NCI-H2081 (cell line): ENCODE measurements around the gene ANGPTL8.

Source experiments
- DNase-seq, 2 experiments: peaks; one replicate each; lab custom pipeline; 2025; lab: John Stamatoyannopoulos, UW

ANGPTL8 gene

DNA sequence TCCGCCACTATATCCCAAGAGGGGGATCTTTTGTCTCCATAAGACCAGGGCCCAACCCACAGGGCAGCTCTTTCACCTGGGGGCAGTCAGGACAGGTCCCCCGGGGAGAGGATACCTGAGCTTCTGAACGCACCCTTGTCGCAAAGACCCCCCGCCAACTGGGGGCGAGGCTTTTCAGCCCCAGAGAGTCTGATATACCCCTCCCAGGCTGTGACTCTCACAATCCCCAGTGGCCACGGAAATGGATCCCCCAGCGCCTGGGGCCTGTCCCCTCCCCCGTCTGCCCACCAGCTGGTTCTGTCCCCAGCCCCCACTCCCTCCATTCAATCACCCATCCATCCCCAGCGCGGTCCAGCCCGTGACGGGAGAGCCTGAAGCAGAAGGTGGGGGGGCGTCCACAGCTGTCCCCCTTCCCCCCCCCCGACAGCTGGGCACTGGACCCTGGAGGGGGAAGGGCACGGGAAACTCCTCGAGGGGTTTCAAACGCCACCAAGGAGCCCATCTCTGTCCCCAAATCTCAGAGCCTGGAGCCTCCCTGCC lies 22.1 kb downstream of the ANGPTL8 start:
- no peak for DNase-seq

DNA sequence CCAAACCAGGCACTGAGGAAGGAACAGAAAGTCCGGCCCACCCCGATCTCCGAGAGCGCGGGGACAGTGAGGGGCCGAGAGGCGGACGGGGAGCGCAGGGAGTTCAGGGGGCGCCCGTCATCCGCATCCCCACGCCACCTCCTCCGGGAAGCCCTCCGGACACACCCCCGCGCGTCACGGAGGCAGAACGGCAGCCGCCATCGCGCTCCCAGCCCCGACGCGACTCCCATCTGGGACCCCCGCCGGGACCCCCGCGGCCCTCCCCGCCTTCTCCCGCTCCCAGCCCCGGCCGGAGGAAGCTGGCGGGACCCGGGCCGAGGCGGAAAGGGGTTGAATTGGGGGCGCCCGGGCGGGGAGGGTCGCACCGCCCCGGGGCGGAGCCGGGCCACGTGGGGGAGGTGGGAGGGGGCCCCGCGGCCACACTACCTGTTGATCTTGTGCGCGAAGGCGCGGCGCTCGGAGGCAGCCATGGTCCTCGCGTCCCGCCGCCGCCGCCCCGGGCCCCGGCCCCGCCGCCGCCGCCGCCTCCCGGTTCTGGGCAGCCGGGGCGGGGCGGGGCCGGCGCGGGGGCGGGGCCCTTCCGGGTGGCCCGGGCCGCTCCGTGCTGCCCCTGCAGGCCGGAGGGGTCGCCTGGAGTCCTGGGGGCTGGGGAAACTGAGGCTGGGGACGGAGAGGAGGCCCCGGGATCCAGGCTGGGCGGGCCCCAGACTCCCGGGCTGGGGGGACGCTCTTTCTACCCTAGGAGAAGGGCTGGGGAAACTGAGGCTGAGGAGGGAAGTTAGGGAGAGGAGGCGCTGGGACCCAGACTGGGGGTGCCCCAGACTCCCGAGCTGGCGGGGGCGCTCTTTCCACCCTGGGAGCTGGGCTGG lies 22.8 kb downstream of the ANGPTL8 start, which contains the start of gene DOCK6:
TSS of gene DOCK6 (minus strand) at position 554 of the 869 bp plus-strand sequence. CDS start at position 470, 84 bp downstream.
- DNase-seq: no peak

DNA sequence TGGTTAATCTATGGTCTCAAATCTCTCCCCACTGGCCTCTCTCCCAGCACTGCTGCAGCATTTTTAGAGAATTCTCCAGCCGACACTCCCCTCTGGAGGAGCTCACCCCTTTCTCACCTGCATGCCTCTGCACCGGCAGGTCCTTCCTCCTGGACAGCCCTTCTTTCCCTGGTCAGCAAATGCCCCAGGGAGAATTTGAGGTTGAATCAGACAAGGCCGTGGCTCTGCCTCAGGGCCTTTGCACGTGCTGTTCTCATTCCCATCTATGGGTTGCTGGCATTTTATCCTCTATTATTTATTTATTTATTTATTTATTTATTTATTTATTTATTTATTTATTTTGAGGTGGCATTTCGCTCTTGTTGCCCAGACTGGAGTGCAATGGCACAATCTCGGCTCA lies 24.3 kb downstream of the ANGPTL8 start:
- DNase-seq: no peak

DNA sequence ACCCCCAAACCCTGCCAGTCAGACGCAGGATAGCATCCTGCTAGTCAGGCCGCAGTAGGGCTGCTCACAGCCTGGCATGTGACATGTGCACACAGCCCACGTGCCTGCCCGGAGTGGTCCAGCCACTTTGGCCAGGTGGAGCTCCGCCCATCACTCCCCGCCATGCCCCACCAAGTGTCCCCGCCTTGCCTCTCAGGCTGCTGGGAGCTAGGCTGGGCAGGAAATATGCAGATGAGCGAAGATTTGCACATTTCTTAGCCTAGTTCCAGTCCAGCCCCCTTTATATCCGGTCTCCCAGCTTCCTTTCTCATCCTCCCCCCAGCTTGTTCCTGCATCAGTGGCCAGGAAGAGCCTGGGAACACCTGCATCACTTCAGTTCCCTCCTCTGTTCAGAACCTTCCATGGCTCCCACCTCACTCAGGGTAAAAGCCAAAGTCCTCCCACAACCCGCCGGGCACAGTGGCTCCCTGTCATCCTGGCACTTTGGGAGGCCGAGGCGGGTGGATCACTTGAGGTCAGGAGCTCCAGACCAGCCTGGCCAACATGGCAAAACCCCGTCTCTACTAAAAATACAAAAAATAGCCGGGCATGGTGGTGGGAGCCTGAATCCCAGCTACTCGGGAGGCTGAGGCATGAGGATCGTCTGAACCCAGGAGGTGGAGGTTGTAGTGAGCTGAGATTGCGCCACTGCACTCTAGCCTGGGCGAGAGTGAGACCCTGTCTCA lies 25.2 kb downstream of the ANGPTL8 start:
- DNase-seq: no peak

DNA sequence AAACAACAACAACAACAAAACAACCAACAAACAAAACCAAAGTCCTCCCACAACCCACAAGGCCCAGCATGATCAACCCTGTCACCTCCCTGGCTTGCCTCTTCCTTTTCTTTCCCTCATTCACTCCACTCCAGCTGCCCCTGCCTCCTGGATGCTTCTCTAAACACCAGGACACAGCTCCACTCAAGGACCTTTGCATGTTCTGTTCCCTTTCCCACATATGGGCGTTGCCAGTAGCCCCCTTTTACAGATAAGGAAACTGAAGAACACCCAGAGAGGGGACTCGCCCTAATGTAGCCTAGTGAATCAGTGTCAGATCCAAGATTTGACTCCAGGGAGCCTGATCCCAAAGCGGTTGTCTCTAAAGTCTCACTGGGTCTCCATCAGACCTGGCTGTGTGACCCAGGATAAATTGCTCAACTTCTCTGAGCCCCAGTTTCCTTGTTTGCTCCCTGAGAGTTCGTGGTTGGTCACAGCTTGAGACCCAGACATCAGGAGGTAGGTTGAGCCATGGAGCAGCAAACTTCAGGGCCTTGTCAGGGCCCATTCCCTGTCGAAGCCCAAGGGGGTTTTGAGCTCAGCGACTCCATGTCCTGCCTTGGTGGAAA lies 25.9 kb downstream of the ANGPTL8 start:
- no peak for DNase-seq

DNA sequence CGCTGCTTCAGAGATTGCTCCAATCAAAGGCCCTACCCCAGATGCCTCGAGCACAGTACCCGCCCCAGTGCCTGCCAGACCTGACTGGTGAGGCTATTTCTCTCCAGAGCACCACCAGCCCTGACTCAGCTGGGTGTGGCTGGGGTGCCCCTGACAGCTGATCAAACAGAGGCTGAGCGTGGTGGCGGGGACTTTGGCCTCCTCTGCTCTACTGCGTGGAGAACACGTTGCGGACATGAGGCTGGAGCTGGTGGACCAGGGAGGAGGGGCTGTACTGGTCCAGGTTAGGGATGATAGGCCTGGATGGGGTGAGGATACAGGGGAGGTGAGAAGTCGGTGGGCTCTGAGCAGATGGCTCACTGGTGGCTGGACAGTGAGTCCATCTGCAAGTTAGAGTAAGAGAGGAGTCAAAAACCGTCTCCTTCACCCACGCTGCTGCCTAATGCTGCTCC lies 26.4 kb downstream of the ANGPTL8 start:
- no peak for DNase-seq

DNA sequence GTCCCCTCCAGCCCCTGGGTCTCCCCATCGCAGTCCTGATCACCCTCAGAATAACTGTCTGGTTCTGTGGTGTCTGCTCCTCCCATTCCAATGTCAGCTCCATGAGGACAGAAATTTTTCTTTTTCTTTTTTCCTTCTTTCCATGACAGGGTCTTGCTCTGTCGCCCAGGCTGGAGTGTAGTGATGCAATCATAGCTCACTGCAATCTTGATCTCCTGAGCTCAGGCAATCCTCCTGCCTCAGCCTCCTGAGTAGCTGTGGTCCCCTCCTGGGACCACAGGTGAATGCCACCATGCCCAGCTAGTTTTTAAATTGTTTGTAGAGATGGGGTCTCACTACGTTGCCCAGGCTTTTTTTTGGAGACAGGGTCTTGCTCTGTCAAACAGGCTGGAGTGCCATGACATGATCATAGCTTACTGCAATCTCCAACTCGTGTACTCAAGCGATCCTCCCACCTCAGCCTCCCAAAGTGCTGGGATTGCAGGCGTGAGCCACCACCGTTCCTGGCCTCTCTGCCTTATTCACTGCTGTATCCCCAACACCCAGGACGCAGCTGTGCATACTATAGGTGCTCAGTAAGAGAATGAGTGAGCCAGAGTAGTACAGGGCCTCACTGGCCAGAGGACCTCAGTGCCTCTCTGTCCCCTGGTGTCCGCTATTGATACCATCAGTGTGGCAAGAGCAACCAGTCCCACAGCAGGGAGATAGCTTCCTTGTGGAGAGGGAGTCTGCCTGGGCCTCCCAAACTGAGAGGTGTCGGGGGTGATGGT lies 28.1 kb downstream of the ANGPTL8 start:
- no peak for DNase-seq

DNA sequence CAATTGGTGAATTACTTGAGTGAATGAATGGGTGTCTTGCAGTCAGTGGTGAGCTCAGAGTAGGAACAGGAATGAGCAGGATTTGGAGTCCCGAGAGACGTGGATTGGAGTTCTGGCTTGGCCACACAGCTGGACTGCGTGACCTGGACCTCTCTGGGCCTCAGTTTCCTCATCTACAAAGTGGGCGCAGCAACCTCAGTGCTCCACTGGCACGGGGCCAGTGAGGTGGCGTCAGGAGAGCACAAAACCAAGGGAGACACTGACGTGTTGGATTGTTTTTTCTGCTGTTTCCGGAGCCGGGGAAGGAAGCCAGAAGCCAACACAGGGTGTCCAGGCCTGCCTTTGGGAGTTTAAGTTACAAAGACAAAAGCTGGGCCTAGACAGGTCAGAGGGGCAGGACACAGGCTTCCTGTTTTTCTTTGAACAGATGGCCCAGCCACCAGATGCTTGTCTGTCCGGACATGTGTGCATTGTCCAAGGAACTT lies 29.4 kb downstream of the ANGPTL8 start:
- no peak for DNase-seq

DNA sequence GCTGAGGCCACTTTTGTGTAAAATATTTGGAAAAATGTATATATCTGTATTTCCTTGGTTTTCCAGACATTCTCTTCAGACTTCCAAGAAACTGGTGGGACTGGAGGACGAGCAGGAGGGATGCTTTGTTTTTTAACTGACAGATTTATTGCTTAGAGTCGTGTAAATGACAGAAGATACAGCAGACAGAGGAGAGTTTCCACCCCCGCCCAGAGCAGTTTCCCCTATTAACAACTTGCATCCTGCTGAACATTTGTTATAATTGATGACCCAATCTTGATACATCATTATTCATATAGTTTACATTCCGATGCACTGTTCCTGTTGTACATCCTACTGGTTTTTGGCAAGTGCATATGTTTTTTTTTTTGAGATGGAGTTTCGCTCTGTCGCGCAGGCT lies 30.0 kb downstream of the ANGPTL8 start:
- DNase-seq: no peak

DNA sequence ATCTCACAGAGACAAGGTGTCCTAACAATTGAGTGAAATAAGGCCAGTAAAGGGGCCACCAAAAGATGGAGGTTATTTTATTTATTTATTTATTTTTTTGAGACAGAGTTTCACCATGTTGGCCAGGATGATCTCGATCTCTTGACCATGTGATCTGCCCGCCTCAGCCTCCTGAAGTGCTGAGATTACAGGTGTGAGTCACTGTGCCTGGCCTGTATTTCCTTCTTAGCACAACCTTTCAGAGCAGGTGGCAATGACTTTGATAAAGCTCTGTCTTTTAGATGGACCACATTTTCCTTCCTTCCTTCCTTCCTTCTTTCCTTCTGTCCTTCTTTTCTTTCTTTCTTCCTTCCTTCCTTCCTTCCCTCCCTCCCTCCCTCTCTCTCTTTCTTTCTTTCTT lies 33.9 kb downstream of the ANGPTL8 start:
- no peak for DNase-seq

DNA sequence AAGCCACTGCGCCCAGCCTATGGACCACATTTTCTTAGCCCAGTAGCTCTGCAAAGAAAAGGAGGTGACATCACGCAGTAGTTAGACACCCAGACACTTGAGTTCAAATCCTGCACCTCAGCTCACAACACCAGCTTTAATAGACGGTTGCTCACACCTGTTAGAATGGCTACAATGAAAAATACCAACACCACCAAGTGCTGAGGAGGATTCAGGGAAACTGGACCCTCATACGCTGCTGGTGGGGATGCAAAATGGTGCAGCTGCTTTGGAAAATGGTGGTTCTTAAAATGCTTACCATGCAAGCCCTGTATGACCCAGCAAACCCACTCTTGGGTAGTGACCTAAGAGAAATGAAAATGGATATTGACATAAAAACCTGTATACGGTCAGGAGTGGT lies 34.6 kb downstream of the ANGPTL8 start:
- no peak for DNase-seq

DNA sequence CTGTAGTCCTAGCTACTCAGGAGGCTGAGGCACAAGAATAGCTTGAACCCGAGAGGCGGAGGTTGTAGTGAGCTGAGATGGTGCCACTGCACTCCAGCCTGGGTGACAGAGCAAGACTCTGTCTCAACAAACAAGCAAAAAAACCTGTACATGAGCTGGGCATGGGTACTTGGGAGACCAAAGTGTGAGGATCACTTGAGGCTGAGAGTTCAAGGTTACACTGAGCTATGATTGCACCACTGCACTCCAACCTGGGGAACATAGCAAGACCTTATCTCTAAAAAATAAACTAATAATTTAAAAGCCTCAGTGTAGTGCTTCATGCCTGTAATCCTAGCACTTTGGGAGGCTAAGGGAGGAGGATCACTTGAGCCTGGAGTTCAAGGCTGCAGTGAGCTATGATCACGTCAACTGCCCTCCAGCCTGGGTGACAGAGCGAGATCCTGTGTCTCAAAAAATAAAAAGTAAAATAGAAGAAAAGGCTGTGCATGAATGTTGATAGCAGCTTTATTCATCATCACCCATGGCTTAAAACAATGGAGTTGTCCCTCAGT lies 35.2 kb downstream of the ANGPTL8 start:
- DNase-seq: no peak

DNA sequence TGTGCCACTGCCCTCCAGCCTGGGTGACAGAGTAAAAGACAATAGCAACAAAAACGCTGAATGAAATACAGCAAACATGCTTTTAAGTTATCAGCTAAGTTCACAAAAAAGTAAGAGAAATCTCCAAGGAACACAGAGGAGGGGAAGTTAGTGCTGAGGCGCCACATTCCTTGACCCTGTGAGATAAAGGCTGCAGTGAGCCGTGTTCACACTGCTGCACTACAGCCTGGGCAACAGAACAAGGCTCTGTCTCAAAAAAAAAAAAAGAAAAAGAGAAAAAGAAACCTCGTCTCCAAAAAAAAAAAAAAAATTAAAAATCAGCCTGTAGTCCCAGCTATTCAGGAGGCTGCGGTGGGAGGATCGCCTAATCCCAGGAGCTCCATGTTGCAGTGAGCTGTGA lies 39.3 kb downstream of the ANGPTL8 start:
- no peak for DNase-seq

DNA sequence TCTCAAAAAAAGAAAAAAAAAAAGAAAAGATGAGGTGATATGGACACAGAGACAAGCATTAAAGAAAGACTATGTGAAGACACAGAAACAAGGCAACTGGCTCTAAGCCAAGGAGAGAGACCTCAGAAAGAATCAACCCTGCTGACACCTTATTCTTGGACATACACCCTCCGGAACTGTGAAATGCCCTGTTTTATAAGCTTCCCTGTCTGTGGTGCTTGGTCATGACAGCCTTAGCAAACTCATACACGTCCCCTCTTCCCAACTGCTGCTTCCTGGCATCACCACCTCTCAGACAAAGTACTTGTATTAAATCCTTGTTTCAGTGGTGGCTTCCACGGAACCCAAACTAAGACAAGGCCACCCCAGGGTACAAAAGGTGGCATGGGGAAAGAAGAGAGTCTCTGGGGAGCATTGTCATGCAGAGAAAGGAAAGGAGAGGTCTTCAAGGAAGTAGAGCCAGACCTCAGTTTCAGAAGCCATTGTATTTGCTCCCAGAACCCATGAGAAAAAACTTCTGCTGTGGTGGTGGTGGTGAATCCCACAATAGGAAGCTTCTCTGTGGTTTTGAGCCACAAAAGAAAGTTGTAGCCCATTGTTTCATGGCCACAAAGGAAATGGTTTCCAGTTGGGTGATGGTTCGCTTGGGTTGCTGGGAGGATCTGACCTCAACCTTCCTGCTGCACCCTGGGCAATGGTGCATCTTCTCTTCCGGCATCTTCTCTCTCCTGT lies 40.3 kb downstream of the ANGPTL8 start:
- no peak for DNase-seq

DNA sequence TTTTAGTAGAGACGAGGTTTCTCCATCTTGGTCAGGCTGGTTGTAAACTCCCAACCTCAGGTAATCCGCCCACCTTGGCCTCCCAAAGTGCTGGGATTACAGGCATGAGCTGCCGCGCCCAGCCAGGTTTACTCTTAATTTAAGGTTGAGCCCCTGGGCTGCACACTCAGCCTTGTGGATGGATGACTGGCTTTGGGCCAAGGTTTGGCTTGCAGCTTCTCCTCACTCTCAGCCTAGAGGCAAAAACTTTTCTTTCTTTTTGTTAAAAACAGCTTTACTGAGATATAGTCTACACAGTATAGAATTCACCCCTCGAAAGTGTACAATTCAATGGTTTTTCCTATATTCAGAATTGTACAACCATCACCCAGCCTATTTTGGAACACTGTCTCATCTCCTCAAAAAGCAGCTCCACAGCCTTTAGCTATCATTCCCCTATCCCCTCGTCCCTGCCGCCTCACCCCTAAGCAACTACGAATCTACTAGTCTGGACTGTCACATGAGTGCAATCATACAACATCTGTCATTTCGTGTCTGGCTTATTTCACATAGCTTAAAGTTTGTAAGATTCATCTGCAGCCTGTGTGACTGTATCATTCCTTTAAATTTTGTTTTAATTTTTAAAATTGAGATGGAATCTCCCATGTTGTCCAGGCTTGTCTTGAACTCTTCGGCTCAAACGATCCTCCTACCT lies 42.1 kb downstream of the ANGPTL8 start:
- no peak for DNase-seq

DNA sequence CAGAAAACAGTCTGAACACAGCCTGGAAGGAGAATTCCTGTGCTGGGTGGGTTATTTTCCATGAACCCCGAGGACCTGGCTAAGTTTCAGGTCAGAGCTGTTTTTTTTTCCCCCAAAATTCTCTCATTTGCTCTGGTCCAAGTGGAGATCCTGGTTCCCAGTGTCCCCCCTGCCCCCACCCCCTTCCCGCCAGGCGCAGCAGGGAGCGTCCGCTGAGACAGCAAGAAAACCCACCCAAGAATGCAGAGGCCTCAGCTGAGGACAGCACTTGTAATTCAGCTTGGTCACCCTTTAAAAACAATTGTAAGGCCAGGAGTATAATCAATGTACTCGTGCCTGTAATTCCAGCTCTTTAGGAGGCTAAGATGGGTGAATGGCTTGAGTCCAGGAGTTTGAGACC lies 45.1 kb downstream of the ANGPTL8 start:
- no peak for DNase-seq

DNA sequence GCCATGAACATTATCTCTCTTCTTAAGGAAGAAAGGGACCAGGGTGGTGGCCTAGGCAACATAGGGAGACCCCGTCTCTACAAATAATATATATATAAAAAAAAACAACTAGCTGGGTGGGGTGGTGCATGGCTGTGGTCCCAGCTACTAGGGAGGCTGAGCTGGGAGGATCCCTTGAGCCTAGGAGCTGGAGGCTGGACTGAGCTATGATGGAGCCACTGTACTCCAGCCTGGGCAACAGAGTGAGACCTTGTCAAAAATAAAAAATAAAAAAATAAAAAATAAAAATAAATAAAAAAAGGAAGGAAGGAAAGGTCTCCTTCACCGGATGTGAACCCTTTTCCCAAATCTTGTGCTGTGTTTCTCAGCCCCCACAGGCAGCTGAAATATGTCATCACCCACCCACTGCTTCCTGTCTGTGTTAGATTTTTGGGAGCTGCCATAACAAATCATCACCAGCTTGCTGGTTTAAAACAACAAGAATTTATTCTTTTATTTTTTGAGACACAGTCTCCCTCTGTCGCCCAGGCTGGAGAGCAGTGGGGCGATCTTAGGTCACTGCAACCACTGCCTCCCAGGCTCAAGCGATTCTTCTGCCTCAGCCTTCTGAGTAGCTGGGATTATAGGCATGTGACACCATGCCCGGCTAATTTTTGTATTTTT lies 47.0 kb downstream of the ANGPTL8 start:
- no peak for DNase-seq

DNA sequence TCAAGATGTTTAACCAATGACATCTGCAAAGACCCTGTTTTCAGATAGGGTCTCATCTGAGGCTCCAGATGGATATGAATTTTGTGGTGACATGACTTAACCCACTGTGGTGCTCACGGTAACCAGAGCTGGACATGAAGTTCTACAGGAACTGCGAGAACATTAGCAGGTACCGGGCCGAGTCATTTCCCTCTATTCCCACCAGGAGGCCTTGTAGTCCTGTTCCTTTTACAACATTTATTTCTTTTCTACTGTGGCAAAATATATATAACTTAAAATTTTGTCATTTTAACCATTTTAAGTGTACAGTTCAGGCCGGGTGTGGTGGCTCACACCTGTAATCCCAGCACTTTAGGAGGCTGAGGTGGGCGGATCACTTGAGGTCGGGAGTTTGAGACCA lies 48.9 kb downstream of the ANGPTL8 start:
- no peak for DNase-seq

DNA sequence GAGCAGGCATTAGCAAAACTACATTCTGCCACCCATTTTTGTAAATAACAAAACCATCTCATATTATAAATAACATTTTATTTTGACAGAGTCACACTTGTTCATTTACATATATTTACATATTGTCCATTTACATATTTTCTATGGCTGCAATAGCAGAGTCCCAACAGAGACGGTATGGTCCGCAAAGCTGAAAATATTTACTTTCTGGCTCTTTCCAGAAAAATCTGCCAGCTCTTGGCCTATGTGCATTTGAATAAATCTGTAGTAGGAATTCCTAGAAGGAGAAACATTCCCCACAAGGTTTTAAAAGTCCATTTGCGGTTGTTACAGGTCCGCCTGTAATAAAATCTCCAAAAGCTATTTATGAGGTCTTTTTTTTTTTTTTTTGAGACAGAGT lies 50.8 kb downstream of the ANGPTL8 start:
- DNase-seq: no peak
